ENCODE measurements around the gene MRPS7.
"Not testable (repeated sequence)": the region's sequence is repeated elsewhere in the genome, so short reads cannot be mapped to it uniquely, and the experiment has no call there.

The MRPS7 gene

GRCh38 chr17:75271955-75272847, 10.5 kb downstream of the MRPS7 start:
- no peak for DNase-seq

GRCh38 chr17:75272848-75273184, 11.1 kb downstream of the MRPS7 start:
- no peak for DNase-seq

- no peak for DNase-seq
These were observed 12.5 kb downstream of the MRPS7 start for GRCh38 chr17:75273977-75274708.

GRCh38 chr17:75277664-75278071, 16.0 kb downstream of the MRPS7 start:
- DNase-seq, result no peak

- not testable (repeated sequence) for DNase-seq
These were observed 18.5 kb downstream of the MRPS7 start for GRCh38 chr17:75280189-75280588.

- DNase-seq, result no peak
These were observed 23.4 kb downstream of the MRPS7 start for GRCh38 chr17:75285123-75285522.

- no peak for DNase-seq
These were observed 25.5 kb downstream of the MRPS7 start for GRCh38 chr17:75287221-75287620.

- DNase-seq, result no peak
These were observed 26.7 kb downstream of the MRPS7 start for GRCh38 chr17:75288359-75288758.

GRCh38 chr17:75288770-75289114, 27.1 kb downstream of the MRPS7 start:
- DNase-seq, result no peak

GRCh38 chr17:75289115-75289831, 27.6 kb downstream of the MRPS7 start, which contains the start of gene SLC25A19:
Gene SLC25A19 (minus strand): TSS chr17:75289433. CDS start chr17:75286764, 2,669 bp downstream.
- DNase-seq, result peak; percentile 95 to 97

GRCh38 chr17:75289832-75290337, 28.2 kb downstream of the MRPS7 start:
- peak; percentile 76 to 77 for DNase-seq

- DNase-seq, result not testable (repeated sequence)
These were observed 31.2 kb downstream of the MRPS7 start for GRCh38 chr17:75292810-75293448.

- DNase-seq, result peak; percentile 90 to 93
These were observed 33.8 kb downstream of the MRPS7 start for GRCh38 chr17:75295201-75296158.

- no peak for DNase-seq
These were observed 38.6 kb downstream of the MRPS7 start for GRCh38 chr17:75300280-75300679.

GRCh38 chr17:75301049-75301448, 39.4 kb downstream of the MRPS7 start:
- DNase-seq, result peak; percentile 78 to 94

- peak; percentile 87 to 92 for DNase-seq
These were observed 40.0 kb downstream of the MRPS7 start for GRCh38 chr17:75301502-75302206.

- DNase-seq, result no peak
These were observed 46.5 kb downstream of the MRPS7 start for GRCh38 chr17:75307957-75308731.

GRCh38 chr17:75308732-75309629, 47.3 kb downstream of the MRPS7 start:
- no peak for DNase-seq

All from inflammatory macrophage treated with lipopolysaccharide for 1 hour (primary cell).